HG03060 (cell line): ENCODE measurements around the gene CDCA7L.
"Not testable (repeated sequence)": the region's sequence is repeated elsewhere in the genome, so short reads cannot be mapped to it uniquely, and the experiment has no call there.

ENCODE experiments used
- ATAC-seq: cut with Tn5 transposase; IDR thresholded peaks from one replicate; pipeline ENCODE4 v1.9.1; 2021; ENCODE audit warnings: low read depth, moderate number of reproducible peaks; ENCODE audit not compliant: unreplicated experiment

CDCA7L gene

DNA sequence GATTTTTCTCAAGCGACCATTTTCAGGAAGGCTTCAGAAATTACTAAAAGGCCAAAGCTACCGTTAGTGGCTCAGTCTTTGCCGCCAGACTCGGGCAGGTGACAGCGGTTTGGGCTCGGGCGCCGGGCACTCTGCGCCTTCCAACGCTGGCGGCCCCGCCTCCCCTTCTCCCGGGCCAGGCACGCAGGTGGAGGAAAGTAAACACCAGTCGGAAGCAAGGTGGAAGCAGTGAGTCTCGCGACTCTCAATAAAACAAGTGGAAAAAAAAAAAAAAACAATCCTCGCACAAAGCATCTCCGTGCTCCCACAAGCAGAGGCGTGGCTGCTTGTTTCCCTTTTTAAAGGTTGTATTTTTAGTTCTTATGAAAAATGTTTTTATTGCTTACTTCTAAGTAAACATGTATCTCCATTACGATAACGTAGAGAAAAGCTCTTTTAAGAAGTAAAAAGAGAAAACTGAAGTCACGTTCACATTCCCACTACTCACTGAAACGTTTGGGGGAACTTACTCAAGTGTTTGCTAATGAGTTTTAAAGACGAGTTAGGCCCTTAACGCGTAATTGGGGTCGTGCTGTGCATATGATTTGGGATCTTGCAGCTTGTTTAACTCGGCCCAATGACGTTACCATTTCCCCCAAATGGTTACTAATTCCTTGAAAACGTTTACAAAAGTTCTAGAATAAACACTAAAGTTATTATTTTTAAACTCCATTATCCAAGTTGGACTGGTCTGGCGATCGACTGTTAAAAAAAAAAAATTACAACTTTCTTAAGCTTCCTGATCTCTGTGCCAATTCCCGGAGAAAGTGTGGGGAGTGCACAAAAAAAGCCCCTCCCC is 864 bp downstream of the CDCA7L start:
- no peak for ATAC-seq

DNA sequence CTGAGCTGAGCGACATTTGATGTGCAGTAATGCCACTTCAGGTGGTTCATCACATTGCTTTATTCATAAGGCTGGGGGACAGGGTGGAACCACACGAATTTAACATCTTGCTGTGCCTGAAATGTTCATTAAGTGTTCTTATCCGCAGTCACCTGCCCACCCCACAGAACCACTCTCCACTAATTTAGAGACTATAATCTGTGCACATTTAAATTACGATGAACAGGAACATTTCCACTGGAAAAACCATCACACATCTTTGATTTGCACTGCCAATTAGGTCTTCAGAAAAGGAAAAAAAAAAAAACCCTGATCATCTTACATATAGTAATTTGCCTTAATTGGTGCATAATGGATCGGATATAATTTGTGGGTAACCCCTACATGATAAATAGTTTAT is 2.3 kb downstream of the CDCA7L start:
- ATAC-seq, result no peak

DNA sequence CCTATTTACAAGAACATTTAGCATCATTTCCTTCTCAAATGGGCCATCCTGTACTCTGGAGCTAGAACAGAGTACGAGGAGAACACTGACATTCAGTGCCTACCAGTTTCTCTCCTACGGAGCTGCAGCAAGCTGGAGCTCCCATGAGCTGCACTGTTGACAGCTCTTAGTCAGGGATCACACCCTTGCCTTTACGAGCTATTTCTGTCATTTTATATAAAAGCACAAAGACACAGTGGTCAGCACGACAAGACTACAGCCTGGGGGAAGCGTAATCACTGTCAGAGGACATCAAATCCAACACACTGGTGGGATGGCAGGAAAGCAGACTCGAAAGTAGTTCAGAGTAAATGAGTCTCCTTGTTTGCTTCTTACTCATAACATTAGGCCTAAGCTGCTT is 2.7 kb downstream of the CDCA7L start:
- ATAC-seq, result no peak

DNA sequence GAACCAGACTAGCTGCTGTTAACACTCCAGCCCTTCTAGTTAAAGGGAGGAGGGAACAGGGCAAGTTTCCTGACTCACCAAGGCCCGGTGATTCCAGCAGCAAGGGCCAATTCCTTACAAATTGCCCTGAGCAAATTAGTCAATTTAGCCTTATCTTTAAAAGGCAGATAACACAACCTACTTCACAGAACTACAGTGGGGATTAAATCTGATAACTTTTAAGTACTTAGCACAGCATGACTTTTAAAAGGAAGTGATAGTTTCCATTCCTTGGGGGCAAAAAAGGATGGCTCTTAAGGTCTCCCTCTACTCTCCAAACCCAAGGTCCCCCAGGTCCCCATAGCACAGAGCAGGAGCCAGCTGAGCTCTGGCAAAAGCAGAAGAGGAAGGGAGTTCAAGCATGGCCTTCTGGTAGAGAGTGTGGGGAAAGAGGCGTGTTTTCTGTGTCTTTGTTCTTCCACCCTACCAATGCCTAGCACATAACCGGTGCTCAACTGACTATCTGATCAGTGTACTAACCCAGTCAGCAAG is 4.0 kb downstream of the CDCA7L start:
- ATAC-seq, result no peak

DNA sequence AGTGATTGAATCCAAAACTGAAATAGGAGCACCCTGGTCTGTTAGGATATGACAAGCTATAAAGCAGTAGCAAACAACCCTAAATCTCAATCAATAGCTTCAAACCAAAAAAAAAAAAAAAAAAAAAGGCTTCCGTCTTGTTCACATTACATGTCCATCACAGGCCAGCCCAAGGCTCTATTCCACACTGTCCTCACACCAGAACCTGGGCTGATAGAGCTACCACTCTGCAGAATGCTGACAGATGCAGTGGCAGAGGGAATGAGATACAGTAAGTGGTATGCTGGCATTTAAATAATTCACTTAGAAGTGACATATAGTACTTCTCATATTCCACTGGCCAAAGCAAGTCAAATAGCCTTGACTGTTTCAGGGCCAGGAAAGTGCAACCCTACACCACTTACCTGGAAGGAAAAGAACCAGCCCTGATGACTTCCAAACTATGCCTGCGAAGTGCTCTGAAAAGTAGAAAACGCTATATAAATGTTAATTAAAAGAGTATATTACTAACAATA is 5.8 kb downstream of the CDCA7L start:
- ATAC-seq, result no peak

DNA sequence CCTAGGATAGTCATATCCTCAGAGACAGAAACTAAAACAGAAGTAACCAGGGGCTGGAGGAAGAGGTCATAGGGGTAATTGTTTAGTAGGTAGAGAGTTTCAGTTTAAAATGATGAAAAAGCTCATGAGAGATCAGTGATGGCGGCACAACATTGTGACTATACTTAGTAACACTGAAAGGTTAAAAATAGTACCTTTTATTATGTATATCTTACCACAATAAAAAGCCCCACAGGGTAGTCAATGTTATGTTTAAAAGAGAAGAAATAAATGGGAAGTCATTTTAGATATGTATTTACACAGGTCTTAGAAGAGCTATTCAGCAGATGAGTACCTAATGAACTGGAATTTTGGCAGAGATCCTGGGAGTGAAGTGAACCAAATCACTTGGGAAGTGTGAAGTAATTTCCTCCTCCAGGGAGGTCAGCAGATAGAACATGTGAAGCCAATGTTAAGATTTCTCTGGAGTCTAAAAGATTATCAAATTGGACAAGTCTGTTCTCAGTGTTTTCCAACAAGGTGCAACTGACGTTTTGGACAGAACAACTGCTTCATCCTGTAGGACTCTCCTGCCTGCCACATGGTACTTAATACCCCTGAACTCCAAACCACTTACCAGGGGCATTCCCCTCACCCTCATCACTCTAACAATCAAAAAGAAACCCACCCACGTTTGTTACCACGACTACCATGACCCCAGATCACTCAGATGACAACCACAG is 6.4 kb downstream of the CDCA7L start:
- ATAC-seq, result peak; percentile 71

DNA sequence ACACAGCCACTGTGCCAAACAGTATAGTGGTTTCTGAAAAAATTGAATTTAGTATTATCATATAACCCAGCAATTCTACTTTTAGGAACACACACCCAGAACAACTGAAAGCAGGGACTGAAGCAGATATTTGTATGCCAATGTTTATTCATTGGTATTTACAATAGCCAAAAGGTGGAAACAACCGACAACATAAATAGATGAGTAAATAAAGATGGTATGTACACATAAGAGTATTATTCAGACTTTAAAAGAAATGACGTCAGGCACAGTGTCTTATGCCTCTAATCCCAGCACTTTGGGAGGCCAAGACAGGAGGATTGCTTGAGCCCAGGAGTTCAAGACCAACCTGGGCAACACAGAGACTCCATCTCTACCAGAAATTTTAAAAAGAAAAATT is 7.2 kb downstream of the CDCA7L start:
- no peak for ATAC-seq

DNA sequence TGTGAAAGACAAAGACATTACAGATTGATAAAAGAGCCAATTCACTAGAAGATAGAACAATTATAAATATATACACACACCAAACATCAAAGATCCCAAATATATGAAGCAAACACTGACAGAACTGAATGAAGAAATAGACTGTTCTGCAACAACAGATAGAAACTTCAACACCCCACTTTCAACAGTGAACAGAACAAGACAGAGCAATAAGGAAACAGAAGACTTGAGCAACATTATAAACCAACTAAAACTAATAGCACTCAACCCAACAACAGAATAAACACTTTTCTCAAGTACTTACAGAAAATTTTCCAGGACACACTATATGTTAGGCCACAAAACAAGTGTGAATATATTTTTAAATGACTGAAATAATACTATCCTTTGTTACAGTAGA is 10.9 kb downstream of the CDCA7L start:
- ATAC-seq, result no peak

DNA sequence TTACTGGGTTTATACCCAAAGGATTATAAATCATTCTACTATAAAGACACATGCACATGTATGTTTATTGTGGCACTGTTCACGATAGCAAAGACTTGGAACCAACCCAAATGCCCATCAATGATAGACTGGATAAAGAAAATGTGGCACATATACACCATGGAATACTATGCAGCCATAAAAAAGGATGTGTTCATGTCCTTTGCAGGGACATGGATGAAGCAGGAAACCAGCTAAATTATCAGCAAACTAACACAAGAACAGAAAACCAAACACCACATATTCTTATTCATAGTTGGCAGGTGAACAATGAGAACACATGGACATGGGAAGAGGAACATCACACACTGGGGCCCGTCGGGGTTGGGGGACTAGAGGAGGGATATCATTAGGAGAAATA is 12.4 kb downstream of the CDCA7L start:
- ATAC-seq, result not testable (repeated sequence)

DNA sequence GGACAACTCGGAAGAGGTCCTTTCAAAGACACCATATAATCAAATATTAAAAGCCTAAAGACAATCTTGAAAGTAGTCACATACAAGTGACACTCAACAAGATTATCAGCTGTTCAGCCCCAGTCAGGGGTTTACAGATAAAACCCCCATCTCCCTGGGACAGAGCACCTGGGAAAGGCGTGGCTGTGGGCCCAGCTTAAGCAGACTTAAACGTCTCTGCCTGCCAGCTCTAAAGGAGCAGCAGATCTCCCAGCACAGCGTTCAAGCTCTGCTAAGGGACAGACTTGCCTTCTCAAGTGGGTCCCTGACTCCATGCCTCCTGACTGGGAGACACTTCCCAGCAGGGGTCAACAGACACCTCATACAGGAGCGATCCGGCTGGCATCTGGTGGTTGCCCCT is 18.0 kb downstream of the CDCA7L start:
- ATAC-seq, result no peak

DNA sequence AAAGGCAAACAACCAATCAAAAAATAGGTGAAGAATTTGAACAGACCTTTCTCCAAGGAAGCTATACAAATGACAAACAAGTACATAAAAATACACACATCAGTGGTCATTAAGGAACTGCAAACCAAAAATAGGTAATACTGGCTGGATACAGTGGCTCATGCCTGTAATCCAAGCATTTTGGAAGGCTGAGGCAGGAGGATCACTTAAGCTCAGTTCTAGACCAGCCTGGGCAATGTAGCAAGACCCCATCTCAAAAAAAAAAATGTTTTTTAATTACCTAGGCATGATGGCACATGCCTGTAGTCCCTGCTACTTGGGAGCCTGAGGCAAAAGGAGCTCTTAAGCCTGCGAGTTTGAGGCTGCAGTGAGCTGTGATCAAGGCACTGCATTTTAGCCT is 19.3 kb downstream of the CDCA7L start:
- ATAC-seq, result no peak

DNA sequence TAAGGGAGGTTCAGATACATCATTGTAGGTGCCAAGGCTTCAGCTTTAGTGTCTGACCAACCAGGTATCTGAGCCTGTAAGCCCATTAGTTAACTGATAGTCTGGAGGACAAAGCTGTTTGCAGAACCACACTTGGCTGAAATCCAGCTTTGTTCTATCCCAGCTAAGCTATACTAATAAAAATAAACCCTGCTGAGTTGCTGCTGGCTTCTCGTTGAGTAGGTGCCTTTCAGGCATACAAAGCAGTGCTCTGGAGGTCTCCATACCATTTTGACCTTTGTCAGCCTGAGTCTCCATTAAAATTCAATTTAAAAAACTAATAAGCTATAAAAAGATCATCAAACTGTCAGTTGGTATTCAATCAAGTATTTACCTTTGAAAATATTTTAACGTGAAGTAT is 22.0 kb downstream of the CDCA7L start:
- no peak for ATAC-seq

DNA sequence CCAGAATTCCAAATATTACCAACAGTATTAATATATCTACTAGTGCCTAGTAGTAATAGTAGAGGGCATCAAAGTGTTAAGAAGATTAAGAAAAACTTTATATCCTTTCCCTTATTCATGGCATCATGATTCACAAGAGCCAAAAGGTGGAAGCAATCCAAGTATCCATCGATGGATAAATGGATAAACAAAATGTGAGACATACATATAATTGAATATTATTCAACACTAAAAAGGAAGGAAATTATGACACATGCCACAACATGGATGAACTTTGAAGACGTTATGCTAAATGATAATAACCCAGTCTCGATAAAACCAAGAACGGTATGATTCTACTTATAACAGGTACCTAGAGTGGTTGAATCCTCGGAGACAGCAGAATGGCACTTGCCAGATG is 23.1 kb downstream of the CDCA7L start:
- no peak for ATAC-seq

DNA sequence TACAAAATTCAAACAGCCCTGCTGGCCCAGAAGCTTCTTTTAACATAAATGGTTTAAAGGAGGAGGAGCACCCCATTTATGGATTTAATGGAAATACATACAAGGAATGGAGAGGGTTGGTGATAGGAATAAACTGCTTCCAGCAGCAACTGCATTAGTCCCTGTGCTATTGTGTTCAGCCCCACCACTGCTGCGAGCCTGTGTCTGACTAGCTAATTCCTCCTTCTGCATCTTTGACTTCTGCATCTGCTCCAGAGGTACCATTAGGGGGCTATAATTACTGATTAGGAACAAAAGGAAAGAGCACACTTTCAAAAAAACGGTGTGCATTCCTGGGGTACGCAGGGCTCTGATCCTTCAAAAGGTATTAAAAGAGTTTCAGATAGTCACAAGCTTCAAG is 24.8 kb downstream of the CDCA7L start:
- no peak for ATAC-seq

DNA sequence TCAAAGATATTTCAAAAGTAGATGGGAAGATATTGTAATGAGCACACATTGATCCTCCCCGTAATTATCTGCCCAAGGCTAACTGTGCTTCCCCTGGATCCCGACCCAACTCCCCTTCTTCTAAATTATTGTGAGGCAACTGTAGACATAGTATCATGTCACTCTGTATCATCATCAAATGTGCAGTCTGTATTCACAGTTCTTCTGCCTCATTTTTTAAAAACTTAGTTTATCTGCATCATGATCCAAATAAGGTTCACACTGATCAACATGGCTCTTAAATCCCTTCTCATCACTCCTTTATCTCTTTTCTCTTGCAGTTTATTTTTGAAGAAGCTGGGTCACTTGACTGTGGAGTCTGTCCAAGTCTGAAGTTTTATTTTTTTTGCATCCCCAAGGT is 27.5 kb downstream of the CDCA7L start:
- ATAC-seq, result no peak

DNA sequence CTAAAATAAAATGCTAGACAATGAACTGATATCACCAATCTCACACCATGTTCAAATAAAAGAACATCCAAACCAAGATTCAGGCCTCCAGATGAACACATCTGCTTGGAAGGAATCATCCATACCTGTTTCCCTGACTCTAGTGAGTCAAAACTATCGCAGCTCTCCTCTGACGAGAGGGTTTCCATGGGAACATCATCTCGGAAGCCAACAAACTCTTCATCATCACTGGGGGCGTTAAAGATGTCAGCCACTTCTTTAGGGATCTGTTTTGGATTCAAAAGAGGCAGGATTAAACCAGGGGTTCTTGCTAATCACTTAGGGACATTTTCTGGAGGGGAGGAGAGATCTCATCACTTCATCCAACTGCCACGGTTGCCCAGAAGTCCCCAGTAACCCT is 29.1 kb downstream of the CDCA7L start:
- no peak for ATAC-seq

DNA sequence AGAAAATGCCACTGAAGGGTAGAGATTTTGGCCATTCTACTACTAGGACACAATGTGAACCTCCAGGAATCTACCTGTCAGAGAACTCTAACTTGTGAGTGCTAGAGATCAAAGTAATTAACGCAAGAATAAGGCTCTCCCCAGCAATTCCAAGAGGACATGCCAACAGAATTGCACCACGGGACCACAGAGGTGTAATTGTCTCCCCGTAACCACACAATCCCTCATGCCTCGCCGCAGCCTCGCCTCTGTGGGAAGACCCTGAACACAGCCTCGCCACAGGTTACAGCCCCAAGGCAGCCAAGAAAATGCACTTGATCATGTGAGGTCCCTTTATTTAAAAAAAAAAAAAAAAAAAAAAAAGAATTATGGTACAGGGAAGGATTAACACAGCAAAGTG is 29.5 kb downstream of the CDCA7L start:
- ATAC-seq, result no peak

DNA sequence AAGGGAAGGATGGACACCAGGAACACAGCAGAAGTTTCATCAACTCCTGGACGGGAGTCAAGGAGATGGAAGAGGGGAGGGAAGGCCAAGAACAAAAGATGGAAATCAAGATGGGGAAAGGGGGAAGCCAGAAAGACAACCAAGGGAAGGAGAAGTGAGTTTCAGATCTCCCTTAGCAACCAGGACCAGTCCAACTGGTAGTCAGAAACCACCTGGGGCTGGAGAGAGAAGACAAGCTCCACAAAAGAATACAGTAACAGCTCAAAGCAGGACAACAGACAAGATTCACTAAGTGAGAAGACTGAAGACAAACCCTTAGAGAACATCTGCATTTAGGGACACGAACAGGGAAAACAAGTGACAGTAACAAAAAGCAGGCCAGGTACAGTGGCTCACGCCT is 30.6 kb downstream of the CDCA7L start:
- no peak for ATAC-seq

DNA sequence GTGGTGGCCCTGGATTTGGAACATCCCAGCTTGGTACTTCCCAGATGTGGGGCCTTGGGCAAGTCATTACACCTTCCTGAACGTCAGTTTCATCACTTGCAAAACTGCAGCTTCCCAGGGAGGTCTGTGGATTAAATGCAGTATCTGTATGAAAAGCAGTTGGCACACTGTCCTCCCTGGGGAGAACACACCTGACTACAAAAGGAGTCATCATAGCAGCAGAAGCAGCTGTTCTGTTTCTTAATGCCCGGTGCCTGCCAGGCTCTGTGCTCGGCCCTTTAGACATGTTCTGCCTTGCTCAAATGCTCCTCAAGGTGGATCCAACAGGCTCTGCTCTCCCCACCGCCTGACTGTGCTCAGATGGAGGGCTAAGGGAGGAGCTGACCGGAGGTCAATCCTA is 31.0 kb downstream of the CDCA7L start:
- ATAC-seq, result no peak

DNA sequence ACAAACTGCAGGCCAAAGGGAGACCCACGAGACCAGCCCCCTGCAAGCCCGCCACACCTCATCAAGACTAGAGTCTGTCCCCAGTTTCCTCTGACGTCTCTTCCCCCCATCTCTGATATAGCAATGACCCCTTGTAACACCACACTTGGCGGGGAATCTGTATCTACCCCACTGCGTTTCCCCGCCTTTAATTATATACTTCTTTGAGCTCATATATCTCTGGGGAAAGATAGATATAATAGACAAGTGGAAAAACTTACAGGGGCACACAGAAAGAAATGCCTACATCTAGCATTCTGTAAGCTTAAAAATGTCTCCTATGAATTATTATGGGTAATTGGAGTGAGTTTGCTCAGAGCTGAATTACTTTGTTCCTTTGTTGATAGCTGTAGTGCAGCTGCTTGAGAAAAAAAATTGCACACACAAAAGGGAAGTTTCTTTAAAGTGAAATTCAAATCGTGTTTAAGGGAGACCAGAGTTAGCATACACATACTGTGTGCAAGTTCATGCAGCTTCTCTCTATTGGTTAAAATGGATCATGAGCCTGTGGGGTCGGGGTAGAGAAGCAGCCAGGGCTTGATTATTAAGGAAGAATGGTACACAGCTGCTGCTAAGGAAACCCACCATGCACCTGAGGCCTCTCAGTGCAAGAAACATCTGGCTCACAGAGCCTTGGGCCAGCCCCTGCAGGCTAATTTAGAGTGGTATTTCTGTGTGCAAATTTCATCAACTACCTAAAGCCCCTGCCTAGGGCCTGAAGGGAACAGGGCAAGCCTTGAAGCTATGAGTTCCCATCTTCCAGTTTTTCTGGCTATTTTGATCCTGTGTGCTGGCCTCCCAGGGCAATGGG is 32.5 kb downstream of the CDCA7L start:
- no peak for ATAC-seq

DNA sequence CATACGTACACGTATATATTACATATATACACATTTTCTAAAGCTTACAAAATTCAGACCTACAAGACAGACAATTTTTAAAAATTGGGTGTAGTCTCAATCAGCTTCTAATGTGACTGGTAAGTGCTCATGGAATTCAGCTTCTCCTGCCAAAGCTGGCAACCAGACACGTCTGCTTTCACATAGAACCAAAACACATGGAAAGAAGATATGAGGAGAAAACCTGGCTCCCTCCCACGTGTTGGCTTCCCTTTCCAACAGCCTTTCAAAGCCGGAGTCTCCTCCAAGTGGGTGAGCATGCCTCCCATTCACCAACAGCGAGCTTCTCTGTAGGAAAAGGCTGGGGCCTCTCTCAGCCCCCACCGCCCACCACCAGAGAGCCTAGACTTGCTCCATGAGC is 33.4 kb downstream of the CDCA7L start:
- no peak for ATAC-seq
